Activated CD8-positive, alpha-beta memory T cell treated with anti-CD3 and anti-CD28 coated beads, Interleukin-2, amount 50 U/mL, for 4 hours (primary cell): ENCODE measurements around the gene RPL34.

ENCODE experiments used
- DNase-seq: peaks from one replicate; pipeline ENCODE4 v3.0.0-alpha.2; 2020

The RPL34 gene

GRCh38 chr4:108624263-108625056, 4.1 kb downstream of the RPL34 start:
- no peak for DNase-seq

- no peak for DNase-seq
Observed at GRCh38 chr4:108626056-108626455, 5.7 kb downstream of the RPL34 start.

GRCh38 chr4:108628411-108628810, 8.0 kb downstream of the RPL34 start:
- no peak for DNase-seq

- DNase-seq, result no peak
Observed at GRCh38 chr4:108635070-108635655, 14.8 kb downstream of the RPL34 start.

GRCh38 chr4:108636246-108636645, 15.9 kb downstream of the RPL34 start:
- no peak for DNase-seq

- no peak for DNase-seq
Observed at GRCh38 chr4:108637856-108638255, 17.5 kb downstream of the RPL34 start.

- DNase-seq, result no peak
Observed at GRCh38 chr4:108644237-108644636, 23.9 kb downstream of the RPL34 start.

- no peak for DNase-seq
Observed at GRCh38 chr4:108646706-108647105, 26.3 kb downstream of the RPL34 start.

GRCh38 chr4:108649863-108650211, 29.5 kb downstream of the RPL34 start:
- DNase-seq, result no peak

- peak; percentile 93 for DNase-seq
Observed at GRCh38 chr4:108650212-108651013, 30.0 kb downstream of the RPL34 start, which contains the start of gene OSTC. Gene OSTC, plus strand, starts transcription at chr4:108650599. Its CDS starts 57 bp downstream, at chr4:108650656.

- no peak for DNase-seq
Observed at GRCh38 chr4:108651014-108651791, 30.8 kb downstream of the RPL34 start.

GRCh38 chr4:108662629-108663028, 42.3 kb downstream of the RPL34 start:
- no peak for DNase-seq

- no peak for DNase-seq
Observed at GRCh38 chr4:108674356-108674977, 54.1 kb downstream of the RPL34 start.
